ENCODE data around the gene SPACA6.
A peak's percentile ranks its signal among the peaks of the same experiment; 100 is the strongest.

Gene SPACA6

GRCh38 chr19:51687791-51688670, 5.1 kb upstream of the SPACA6 start:
- peak overlapping the region; percentile 96 for H3K4me3 ChIP-seq (ENCODE audit: low read depth, low read length)

GRCh38 chr19:51688671-51689571, 4.2 kb upstream of the SPACA6 start:
- H3K4me3 ChIP-seq (ENCODE audit: low read depth, low read length) = peak overlapping the region; percentile 96
- DNase-seq (ENCODE audit: low read depth, low spot score) = peak; percentile 80
- ChIA-PET CTCF (interaction anchor here (1.1 to 2.2 kb wide), 8 partner anchors 10 to 89 kb away, joined by 3 to 14 read pairs (median 6); no protein-coding TSS in a partner anchor), POLR2A (interaction anchor here (0.6 to 1.1 kb wide), 7 partner anchors 12 to 321 kb away, joined by 3 to 8 read pairs (median 4); partner anchors contain the start of genes CLDND2 and ZNF175)
- no peak for TF ChIP-seq CTCF (IDR thresholded peaks at IDR 0.05; ENCODE audit: insufficient read depth, low read length, missing control alignments)

More at GRCh38 chr19:51687791-51688670, 5.1 kb upstream of the SPACA6 start:
- ChIA-PET CTCF (interaction anchor here (1.1 to 2.2 kb wide), 9 partner anchors 10 to 215 kb away, joined by 3 to 14 read pairs (median 6); no protein-coding TSS in a partner anchor), POLR2A (interaction anchor here (0.6 to 1.1 kb wide), 6 partner anchors 13 to 320 kb away, joined by 3 to 6 read pairs (median 4); partner anchors contain the start of genes CLDND2 and ZNF175)
- DNase-seq (ENCODE audit: low read depth, low spot score) = no peak
- no peak for TF ChIP-seq CTCF (IDR thresholded peaks at IDR 0.05; ENCODE audit: insufficient read depth, low read length, missing control alignments)

- ChIA-PET POLR2A (interaction anchor here (1.4 to 1.5 kb wide), 3 partner anchors 14 to 331 kb away, joined by 3 to 7 read pairs (median 6); partner anchors contain the start of gene ZNF175), CTCF (interaction anchor here (1.5 kb wide), 1 partner anchor 14 kb away, joined by 4 read pairs; no protein-coding TSS in a partner anchor)
- TF ChIP-seq CTCF (IDR thresholded peaks at IDR 0.05; ENCODE audit: insufficient read depth, low read length, missing control alignments) = no peak
- DNase-seq (ENCODE audit: low read depth, low spot score) = no peak
- peak overlapping the region; percentile 96 for H3K4me3 ChIP-seq (ENCODE audit: low read depth, low read length)
Measured at GRCh38 chr19:51689751-51690453, 3.2 kb upstream of the SPACA6 start.

GRCh38 chr19:51690454-51691073, 2.6 kb upstream of the SPACA6 start:
- no peak for DNase-seq (ENCODE audit: low read depth, low spot score)
- peak overlapping the region; percentile 96 for H3K4me3 ChIP-seq (ENCODE audit: low read depth, low read length)
- no peak for TF ChIP-seq CTCF (IDR thresholded peaks at IDR 0.05; ENCODE audit: insufficient read depth, low read length, missing control alignments)
- ChIA-PET CTCF (interaction anchor here (1.5 kb wide), 1 partner anchor 14 kb away, joined by 4 read pairs; no protein-coding TSS in a partner anchor), POLR2A (interaction anchor here (1.4 to 1.5 kb wide), 3 partner anchors 13 to 331 kb away, joined by 3 to 7 read pairs (median 6); partner anchors contain the start of gene ZNF175)

GRCh38 chr19:51691074-51691583, 2.0 kb upstream of the SPACA6 start:
- H3K4me3 ChIP-seq (ENCODE audit: low read depth, low read length) = peak overlapping the region; percentile 96
- POLR2A ChIA-PET = interaction anchor here (1.4 to 1.5 kb wide), 3 partner anchors 13 to 332 kb away, joined by 3 to 7 read pairs (median 6); partner anchors contain the start of gene ZNF175
- DNase-seq (ENCODE audit: low read depth, low spot score) = no peak
- CTCF ChIA-PET = interaction anchor here (1.5 kb wide), 1 partner anchor 13 kb away, joined by 4 read pairs; no protein-coding TSS in a partner anchor
- TF ChIP-seq CTCF (IDR thresholded peaks at IDR 0.05; ENCODE audit: insufficient read depth, low read length, missing control alignments) = no peak
